ENCODE measurements around the gene FSCN2. TPM values are rescaled to one million over a fixed set of nuclear protein-coding genes. Genes with fewer than 3 reads are reported as not detected.

FSCN2 gene
- total and polyA plus RNA-seq, 9 donors: 0.13 to 6.4 (median 3.0) TPM

- H3K9me3 ChIP-seq: no peaks in the 10 kb centered on the region
- H3K4me3 ChIP-seq: no peak overlapping the region
- H3K27me3 ChIP-seq: no peaks in the 10 kb centered on the region
- intact Hi-C loops (cut with DNase I): loop anchor here in 2 of 4 donors (2.0 to 10.0 kb wide), 3 partner anchors 62 to 234 kb away; no protein-coding TSS in a partner anchor
- TF ChIP-seq EP300 (IDR thresholded peaks at IDR 0.05): no peak
- no peak for TF ChIP-seq CTCF (IDR thresholded peaks at IDR 0.05)
- no peak for TF ChIP-seq POLR2A (IDR thresholded peaks at IDR 0.05)
- no peak for DNase-seq
- H3K27ac ChIP-seq: no peak overlapping the region
- peaks cover 5% of the 10 kb centered on the region for H3K4me1 ChIP-seq (ENCODE audit: insufficient read depth)
- no peaks in the 10 kb centered on the region for H3K36me3 ChIP-seq
- 46 to 57% (median 54%) methylated on average over 10 of the region's 10 CpGs for WGBS, 3 donors
These were observed 41.1 kb upstream of the FSCN2 start for GRCh38 chr17:81487089-81487486.

- Histone ChIP-seq H3K36me3 (no peaks in the 10 kb centered on the region), H3K9me3 (no peaks in the 10 kb centered on the region), H3K27me3 (no peaks in the 10 kb centered on the region), H3K27ac (peak overlapping the region in 1 of 2 donors; percentile 32), H3K4me3 (peak overlapping the region; percentile 48), H3K4me1 (ENCODE audit: insufficient read depth) (peaks cover 5% of the 10 kb centered on the region)
- TF ChIP-seq EP300 (IDR thresholded peaks at IDR 0.05) (no peak), POLR2A (IDR thresholded peaks at IDR 0.05) (peak; percentile 36)
- 5 to 13% (median 11%) methylated on average over 33 to 87 of the region's 87 CpGs for WGBS, 3 donors
- DNase-seq: peak; percentile 77 to 88 (median 83)
- intact Hi-C loops (cut with DNase I): loop anchor here in 2 of 4 donors (2.0 to 10.0 kb wide), 3 partner anchors 63 to 235 kb away; no protein-coding TSS in a partner anchor
These were observed 40.5 kb upstream of the FSCN2 start for GRCh38 chr17:81487487-81488275.

- intact Hi-C loops (cut with DNase I): loop anchor here in 2 of 4 donors (10.0 kb wide), 2 partner anchors 64 to 84 kb away; no protein-coding TSS in a partner anchor
- Histone ChIP-seq H3K4me1 (ENCODE audit: insufficient read depth) (peaks cover 5% of the 10 kb centered on the region), H3K4me3 (peak overlapping the region; percentile 48), H3K9me3 (no peaks in the 10 kb centered on the region), H3K27ac (peak overlapping the region in 1 of 2 donors; percentile 32), H3K27me3 (no peaks in the 10 kb centered on the region), H3K36me3 (no peaks in the 10 kb centered on the region)
- peak in 1 of 5 donors; percentile 60 for DNase-seq
- no peak for TF ChIP-seq POLR2A (IDR thresholded peaks at IDR 0.05)
- 1 to 9% (median 8%) methylated on average over 17 to 47 of the region's 52 CpGs for WGBS, 3 donors
These were observed 39.8 kb upstream of the FSCN2 start for GRCh38 chr17:81488276-81488860.

- no peak overlapping the region for H3K27ac ChIP-seq
- no peak for DNase-seq
- intact Hi-C loops (cut with DNase I): loop anchor here in 2 of 4 donors (10.0 kb wide), 2 partner anchors 65 to 85 kb away; no protein-coding TSS in a partner anchor
- no peaks in the 10 kb centered on the region for H3K36me3 ChIP-seq
- no peak for TF ChIP-seq CTCF (IDR thresholded peaks at IDR 0.05)
- no peak for TF ChIP-seq EP300 (IDR thresholded peaks at IDR 0.05)
- TF ChIP-seq POLR2A (IDR thresholded peaks at IDR 0.05): no peak
- H3K4me1 ChIP-seq (ENCODE audit: insufficient read depth): no peaks in the 10 kb centered on the region
- no peak overlapping the region for H3K4me3 ChIP-seq
- no peaks in the 10 kb centered on the region for H3K9me3 ChIP-seq
- 80% methylated on average over 24 to 27 of the region's 27 CpGs for WGBS, 3 donors
- no peaks in the 10 kb centered on the region for H3K27me3 ChIP-seq
These were observed 38.9 kb upstream of the FSCN2 start for GRCh38 chr17:81489012-81489997.
